CD4-positive, alpha-beta T cell treated with Interleukin-1 beta for 1 hour (primary cell): ENCODE results near the gene ANKK1.

Source experiments
- DNase-seq, 2 donors: peaks; one replicate each; pipeline ENCODE4 v3.0.0-alpha.2; 2020 to 2022

ANKK1 gene, protein sequence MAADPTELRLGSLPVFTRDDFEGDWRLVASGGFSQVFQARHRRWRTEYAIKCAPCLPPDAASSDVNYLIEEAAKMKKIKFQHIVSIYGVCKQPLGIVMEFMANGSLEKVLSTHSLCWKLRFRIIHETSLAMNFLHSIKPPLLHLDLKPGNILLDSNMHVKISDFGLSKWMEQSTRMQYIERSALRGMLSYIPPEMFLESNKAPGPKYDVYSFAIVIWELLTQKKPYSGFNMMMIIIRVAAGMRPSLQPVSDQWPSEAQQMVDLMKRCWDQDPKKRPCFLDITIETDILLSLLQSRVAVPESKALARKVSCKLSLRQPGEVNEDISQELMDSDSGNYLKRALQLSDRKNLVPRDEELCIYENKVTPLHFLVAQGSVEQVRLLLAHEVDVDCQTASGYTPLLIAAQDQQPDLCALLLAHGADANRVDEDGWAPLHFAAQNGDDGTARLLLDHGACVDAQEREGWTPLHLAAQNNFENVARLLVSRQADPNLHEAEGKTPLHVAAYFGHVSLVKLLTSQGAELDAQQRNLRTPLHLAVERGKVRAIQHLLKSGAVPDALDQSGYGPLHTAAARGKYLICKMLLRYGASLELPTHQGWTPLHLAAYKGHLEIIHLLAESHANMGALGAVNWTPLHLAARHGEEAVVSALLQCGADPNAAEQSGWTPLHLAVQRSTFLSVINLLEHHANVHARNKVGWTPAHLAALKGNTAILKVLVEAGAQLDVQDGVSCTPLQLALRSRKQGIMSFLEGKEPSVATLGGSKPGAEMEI

DNA sequence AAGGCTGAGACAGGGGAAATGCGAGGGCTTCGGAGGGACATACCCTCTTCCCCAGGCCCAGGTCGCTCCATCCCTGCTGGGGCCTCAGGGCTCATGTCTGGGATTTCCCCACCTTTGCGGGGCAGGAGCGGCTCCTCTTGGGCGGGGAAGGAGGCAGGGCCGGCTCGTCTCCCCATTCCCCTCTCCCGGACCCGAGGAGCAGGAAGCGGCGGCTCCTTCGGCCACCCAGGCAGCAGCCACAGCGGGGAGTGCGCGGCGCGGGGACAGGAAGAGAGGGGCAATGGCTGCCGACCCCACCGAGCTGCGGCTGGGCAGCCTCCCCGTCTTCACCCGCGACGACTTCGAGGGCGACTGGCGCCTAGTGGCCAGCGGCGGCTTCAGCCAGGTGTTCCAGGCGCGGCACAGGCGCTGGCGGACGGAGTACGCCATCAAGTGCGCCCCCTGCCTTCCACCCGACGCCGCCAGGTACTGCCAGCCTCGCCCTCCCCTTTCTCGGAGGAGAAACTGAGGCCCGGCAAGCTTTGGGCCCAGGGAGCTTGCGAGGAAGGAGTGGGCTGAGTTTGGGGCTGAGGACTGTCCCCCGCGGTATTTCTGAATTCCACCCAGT, at the start of gene ANKK1:
TSS of gene ANKK1 (plus strand) at position 175 of the 607 bp plus-strand sequence. CDS start at position 281, 106 bp downstream.
- DNase-seq, result no peak

DNA sequence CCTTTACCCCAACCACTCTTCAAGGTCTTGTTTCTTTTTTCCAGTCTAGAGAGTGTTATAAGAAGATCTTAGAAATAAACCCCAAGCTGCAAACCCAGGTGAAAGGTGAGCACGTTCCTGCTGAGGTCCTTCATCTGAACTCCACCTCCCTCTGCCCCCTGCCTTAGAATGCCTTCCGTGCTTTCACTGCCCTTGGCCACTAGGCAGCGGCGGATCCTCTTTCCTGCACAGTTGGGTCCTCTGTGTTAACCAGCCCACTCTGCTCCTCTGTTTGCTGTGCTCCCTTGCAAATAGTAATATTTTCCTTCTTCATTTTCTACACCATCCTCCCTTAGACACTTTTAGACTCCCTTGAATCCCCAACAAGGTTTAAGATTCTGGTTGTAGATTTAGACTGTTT, 48.8 kb upstream of the ANKK1 start:
- no peak for DNase-seq

DNA sequence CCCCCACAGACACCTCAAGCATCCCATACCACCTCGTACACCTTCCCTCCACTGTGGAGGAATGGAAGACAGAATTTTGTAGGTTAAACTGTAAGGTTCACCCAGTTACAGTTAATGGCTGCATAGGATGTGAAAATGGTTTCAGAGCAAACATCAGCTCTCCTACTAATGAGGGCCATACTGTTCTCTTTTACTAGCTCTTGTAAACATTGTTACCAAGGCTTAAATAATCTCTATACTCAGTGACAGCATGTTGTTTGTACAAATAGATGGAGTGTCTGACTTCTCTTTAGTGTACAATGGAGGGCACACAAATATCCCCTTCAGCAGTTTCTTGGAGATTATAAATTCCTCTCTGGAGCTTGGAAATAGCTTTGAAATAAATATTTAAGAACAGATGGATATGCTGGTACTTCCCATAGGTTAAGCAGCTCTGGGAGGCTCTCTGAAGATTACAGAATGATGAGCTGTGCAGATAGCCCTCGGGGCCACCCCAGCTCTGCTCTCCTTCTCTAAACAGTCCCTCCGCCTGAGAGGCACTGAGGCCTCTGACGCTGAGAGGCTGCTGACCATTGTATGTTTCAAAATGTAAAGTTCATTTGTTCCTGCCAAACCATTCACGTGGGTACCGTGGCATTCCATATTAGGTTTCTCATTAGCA, 47.5 kb upstream of the ANKK1 start:
- no peak for DNase-seq

DNA sequence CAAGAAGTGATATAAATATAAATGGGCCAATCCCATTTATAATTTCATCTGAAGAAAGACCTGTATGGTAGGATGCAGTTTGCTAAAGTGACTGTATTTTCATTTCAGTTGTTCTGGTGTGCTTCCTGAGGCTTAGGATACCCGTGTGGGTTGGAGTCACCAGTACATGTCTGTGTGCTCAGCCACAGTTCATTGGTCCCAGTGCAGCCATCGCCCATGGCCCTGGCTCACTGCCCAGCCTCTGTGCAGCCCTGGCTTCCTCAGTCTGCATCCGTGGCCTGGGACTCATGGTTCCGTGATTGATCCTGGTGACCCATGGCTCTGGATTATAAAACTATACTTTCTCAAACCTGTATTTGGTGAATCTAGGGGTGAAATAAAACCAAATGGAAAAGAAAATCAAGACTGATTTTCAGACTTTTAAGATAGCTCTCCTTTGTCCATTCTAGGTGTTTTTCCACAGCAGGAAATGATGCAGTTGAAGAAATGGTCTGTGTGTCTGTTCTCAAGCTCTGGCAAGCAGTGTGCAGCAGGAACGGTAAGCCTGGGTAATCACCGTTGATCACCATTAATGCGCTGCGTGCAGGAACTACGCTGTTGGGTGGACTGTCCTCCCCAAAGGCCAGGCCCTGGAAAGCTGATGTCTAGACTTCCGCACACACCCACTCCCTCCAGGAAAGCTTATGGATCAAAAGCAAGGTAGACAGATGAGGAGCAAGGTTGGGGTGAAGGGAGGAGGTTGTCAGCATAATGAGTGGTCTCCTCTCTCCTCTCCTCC, 46.0 kb upstream of the ANKK1 start:
- DNase-seq, result no peak

DNA sequence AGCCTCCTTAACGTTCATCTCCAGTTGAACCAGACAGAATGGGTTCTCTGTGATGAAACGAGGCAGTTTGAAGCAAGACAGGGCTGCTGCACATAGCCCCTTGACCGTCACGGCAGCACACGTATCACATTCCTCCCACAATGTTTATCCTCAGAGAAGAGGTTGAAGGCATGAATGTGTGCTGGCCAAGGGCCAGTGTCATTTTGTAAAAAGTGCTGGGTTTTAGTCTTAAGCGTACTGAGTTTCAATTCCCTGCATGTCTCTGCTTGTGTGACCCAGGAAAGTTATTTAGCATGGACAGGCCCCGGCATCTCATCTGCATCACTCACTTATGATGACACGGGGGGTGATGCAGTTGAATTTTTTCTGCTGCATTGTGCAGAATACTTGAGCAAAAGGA, 41.6 kb upstream of the ANKK1 start:
- no peak for DNase-seq

DNA sequence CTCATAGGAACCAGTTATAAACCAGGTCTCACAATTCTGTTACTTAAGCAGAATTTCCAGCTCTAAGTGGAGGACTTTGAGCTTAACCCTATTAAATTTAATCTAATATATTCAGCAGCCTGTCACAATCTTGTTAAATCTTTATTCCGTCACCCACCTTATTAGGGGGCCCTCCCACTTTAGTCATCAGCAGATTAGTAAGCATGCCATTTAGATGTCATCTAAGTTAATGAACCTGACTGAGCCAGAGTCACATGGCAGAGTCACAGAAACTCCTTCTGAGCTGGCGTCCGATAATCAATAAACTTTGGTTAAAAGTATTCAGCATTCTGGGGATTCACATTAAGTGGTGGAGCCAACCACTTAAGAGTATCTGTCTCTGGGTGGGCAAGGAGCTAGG, 38.1 kb upstream of the ANKK1 start:
- DNase-seq, result no peak

DNA sequence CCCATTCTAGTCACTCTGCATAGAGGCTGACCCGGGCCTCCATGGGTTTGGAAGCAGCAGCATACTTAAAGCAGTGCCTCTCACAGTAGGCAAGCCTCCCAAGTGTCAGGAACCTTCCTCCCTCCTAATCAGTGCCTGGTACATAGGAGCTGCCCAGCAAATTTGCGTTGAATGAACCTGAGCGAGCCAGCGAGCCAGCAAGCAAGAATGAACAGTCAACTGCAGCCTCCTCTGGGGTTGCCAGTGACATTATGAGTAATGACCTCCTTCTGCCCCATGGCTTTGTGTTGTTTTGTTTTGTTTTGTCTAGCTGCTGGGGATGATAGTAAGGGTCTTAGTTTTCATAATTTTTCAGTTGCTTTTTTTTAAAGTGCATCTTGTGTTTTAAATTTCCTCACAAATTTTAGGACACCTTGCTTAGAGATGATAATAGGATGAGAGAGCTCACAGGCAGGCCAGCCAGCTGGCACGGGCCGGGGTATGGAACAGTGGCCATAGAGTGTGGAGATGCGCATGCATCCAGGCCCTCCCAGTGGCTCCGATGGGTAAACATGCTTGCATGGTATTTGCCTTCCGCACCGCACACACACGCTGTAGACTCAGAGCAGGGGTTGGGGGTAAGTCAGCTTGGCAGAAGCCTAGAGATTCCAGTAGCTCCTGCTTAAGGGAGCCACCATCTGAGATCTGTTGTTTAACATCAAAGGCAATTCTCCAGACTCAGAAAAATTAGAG, 37.1 kb upstream of the ANKK1 start:
- DNase-seq, result no peak

DNA sequence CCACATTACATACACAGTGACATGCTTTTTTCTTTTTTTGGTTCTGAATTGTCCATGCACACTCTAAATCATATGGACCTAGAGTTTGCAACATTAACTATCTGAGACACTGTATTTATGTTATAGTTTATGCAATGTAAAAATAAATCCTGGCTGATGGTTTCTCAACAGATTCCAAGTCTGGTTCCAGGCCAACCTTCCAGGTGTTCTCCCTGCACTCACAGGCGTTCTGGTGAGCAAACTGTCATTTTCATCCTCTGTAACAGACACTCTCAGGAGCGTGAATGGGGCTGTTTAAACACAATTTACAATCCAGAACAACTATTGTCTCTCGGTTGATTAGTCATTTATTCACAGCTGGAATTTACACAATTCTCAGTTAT, 36.5 kb upstream of the ANKK1 start:
- DNase-seq, result no peak

DNA sequence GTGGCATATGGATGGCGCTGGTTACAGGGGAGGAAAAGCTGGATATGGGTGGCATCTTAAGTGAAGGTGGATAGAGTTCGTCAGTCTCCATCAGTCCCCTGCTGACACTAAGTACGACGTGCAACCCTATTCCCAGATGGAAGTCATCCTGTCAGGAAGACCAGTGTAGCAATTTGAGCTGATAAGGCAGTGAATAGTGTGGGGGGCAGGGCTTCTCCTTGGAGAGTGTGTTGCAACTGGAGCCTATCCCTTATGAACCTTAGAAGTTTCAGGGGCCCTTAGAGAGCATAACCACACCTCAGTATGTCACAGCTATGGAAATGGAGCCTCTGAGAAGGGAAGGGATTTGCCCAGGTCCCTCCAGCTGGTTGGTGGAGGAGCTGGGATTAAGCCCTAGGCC, 36.1 kb upstream of the ANKK1 start:
- DNase-seq, result no peak

DNA sequence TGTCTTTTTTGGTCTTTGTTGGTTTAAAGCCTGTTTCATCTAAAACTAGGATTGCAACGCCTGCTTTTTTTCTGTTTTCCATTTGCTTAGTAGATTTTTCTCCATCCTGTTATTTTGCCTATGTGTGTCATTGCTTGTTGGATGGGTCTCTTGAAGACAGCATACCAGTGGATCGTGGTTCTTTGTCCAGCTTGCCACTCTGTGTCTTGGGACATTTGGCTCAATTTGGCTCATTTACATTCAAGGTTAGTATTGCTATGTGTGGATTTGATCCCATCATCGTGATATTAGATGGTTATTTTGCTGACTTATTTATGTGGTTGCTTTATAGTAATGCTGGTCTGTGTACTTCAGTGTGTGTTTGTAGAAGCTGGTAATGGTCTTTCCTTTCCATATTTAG, 31.4 kb upstream of the ANKK1 start:
- DNase-seq, result no peak

DNA sequence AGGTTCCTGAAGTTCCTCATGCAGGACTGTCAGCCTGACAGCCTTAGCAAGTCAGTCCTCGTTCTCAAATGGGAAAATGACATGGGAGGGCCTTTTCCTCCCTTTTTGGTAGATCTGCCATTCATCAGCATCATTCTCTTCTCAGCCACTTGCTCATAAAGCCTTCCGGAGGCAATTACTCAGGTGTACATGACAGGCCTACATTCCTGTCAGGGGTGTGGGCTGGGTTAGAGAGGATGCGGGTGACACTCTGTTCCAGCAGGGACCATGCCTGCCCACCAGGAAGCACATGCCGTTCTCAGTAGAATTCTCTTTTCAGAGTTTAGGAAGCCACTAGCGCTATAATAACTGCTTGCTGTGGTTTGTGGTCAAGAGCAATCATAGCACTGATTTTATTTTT, 24.2 kb upstream of the ANKK1 start:
- no peak for DNase-seq

DNA sequence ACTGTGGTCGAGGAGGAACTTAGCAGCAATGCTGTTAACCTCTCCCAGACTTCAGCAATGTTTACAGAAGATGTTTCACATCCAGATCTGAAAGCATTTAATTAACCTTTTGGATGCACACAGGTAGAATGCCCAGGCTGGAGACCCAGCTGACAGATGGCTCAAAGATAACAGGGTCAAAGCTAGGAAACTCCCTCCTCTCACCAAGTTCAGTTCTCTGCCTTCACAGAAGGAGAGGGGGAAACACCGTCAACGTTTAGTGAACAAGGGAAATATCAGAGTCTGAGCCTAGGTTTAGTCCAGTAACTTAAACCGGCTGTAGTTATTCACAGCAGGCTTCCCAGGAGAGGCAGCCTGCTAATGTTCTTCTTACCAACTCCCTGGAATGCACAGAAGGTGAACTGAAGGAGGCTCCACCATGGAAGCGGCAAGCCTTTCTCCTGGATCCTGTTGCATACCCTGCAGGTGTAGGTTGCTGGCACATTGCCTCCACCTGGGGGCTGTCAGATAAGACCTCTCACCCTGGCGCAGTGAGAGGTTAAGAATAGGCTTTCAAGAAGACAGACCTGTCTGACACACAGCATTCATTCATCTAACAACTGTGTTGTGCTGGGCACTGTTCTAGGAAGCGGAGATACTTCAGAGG, 23.5 kb upstream of the ANKK1 start:
- no peak for DNase-seq

DNA sequence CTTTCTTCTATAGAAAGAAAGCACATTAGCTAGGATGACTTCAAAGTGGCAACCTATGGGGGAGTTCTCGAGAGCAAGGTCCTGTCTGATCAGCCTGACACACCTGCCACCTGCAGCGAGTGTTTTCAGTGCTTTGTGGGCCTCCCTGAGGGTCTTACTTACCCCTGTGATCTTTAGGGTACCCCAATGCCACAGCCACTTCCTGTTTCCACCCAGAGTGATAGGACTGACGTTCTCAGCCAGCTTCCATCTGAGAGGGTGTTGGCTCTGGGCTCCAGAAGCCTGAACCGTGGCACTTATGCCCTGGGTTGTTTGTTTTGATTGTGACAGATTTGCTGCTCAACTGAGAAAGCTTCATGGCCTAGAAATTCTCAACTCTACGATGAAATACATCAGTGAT, 21.7 kb upstream of the ANKK1 start:
- DNase-seq, result no peak

DNA sequence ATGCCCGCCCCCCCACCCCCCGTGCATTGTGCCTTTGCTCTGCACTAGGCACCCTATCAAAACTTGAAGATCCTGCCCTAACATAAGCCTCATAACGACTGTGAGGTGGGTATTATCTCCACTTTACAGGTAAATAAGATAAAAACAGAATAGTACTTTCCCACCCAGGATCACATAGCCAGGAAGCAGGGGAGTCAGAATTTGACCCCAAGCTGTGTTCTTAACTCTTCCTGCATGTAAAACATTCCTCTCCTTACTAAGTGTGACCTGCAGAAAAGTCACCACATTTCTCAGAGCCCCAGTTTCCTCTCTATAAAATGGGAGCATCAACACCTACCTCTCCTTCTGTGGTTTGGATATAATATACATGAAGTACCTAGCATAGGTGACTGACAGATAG, 18.2 kb upstream of the ANKK1 start:
- no peak for DNase-seq

DNA sequence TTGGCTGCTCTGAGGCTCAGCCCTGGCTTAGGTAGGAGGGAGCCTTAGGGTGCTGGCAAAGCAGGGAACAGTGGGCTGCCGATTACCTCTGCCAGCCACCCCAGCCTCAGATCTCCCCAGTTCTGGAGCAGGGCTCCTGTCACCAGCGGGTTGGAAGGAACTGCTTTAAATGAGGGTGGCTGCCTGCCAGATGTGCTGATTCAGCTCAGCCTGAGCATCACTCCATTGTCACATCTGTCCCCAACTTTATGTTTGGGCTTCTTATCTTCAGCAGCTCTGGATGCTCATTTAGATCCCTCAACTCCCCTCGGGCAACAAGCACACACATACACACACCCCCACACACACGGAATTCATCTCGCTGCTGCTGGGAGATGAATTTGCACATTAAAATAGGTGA, 16.9 kb upstream of the ANKK1 start:
- DNase-seq, result no peak

DNA sequence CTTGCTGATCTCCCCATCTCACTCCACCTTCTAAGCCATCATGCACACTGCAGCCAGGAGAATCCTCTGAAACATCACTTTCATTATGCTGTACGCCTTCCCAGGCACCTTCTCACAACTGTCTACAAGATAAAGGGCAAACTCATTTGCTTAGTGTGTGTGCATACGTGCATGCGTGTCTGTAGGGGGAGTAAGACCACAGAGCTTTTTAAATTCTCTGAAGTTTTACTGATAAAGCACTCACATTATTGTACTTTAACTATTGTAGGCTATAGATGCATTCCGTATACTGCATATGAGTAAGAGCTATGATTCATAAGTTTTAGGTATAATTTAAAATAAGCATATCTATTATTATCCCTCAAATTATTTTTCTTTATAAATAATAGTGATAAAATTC, 15.3 kb upstream of the ANKK1 start:
- no peak for DNase-seq

DNA sequence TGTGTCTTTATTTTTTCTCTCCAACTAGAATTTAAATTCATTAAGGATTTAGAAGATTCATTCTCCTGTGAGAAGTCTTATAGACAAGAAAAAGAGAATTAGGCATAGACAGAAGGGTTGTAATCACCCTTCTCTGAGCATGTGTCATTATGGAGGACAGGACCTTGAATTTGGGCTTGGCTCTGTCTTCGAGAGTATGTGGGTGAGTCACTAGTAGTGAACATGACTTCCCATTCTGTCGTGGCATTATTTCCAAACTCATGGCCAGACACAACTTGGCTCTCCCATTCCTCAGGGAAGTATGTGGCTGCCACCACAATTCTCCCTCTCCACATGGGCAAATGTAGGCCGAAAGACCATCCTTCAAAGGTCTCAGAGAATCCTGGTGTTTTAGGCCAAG, 14.3 kb upstream of the ANKK1 start:
- DNase-seq, result no peak

DNA sequence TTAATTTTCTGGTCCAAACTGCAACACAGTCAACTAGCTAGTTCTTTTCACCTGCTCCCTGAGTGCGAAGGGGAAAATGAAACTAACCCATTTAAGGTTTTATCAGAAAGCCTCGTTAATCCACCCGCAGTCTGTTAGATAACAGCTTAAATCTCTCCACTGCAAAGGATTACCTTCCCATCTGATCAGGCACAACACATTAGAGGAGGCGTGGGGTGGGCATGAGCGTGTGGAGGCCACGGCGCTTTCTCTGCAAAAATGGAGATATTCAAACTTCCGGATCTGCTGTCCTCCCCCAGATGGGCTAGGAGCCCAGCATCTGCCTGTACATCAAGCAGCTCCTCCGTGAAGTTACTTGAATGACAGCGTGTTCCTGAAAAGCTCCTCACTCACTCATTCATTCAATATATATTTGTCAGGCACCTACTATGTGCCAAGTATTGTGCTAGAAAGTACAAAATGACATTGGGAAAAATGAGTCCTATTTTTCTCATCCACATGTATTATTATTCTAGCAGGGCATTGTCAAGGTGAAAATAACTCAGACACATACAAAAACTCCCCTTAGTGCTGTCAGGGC, 13.5 kb upstream of the ANKK1 start:
- no peak for DNase-seq

DNA sequence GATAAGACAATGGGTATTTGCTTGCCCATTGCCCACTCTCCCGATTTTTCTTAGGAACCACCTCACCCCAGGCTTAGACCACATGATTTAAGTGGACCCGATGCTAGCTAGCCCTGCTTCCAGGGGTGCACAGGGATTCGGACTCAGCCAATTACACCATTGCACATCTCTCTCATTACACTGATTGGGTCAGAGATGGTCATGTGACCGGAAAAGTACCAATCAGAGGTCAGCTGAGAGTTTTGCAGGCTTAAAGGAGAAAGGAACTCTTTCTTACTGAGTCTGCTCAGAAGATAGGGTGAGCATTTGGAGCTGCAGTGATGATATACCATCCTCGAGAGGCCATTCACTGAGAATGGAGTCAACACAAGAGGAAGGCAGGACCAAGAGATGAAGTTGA, 12.2 kb upstream of the ANKK1 start:
- no peak for DNase-seq

DNA sequence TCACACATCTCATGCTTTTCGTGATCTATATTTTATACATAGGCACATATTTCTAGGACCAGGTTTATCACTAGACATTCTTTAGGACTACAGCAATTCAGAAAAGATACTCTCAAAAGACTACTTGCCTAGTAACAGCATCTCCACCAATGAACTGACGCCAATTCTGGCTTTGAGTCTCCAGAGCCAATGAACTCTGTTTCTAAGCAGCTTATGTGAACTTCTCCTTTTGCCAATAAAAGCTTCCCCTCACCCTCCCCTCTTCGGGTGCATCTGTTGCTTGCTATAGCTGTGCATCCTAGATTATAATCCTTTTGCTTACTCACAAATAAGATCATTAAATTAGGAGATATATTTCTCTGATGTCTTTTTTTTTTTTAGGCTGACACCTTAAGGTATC, 11.4 kb upstream of the ANKK1 start:
- DNase-seq, result peak in 1 of 2 donors; percentile 33
